HS-5 (cell line): Measurements from ENCODE around the gene KCNIP3.
"Not testable (repeated sequence)": the region's sequence is repeated elsewhere in the genome, so short reads cannot be mapped to it uniquely, and the experiment has no call there.

Source experiments
- DNase-seq: peaks from one replicate; pipeline ENCODE4 v3.0.0-alpha.2; 2012; ENCODE audit warnings: low read depth

KCNIP3 gene

DNA sequence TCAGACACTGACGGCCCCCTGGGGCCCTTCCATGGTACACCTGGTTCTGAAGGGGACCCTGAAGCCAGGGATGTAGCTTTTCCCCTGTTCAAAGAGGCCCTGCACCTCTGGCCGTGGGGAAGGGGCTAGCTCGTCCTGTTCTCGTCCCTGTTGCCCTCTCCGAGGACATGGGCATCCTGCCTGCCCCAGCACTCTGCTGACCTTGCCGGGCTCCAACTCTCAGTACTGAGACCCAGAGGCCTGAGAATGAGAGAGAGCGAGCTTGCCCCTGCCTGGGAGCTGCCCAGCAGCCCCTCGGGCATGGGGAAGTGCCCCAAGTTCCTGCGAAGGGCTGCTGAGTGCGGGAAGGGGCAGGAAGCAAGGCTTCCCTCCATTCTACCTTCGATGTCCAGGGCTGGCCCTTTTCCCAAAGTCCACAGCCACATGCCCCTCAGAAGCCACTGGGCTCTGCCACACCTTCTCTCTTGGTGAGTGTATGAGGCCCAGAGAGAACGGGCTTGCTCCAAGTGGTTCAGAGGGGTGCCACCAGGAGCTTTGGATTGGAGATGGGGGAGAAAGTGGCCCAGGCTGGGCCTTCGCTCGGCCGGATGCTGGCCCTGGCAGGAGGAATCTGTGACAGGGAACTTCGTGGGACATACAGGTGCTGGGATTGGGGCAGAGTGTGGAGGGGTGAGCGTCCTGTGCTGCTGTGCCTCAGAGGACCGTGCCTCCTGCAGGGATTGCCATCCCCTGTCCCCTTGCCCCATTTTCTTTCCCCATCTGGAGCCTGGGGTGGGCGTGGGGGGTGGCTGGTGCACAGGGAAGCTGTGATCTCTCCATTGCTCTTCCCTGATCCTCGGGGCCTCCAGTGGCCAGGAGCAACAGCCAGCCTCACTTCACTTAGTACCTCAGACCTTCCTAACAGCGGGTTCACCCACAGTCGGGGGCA is 50.8 kb downstream of the KCNIP3 start:
- DNase-seq = no peak

DNA sequence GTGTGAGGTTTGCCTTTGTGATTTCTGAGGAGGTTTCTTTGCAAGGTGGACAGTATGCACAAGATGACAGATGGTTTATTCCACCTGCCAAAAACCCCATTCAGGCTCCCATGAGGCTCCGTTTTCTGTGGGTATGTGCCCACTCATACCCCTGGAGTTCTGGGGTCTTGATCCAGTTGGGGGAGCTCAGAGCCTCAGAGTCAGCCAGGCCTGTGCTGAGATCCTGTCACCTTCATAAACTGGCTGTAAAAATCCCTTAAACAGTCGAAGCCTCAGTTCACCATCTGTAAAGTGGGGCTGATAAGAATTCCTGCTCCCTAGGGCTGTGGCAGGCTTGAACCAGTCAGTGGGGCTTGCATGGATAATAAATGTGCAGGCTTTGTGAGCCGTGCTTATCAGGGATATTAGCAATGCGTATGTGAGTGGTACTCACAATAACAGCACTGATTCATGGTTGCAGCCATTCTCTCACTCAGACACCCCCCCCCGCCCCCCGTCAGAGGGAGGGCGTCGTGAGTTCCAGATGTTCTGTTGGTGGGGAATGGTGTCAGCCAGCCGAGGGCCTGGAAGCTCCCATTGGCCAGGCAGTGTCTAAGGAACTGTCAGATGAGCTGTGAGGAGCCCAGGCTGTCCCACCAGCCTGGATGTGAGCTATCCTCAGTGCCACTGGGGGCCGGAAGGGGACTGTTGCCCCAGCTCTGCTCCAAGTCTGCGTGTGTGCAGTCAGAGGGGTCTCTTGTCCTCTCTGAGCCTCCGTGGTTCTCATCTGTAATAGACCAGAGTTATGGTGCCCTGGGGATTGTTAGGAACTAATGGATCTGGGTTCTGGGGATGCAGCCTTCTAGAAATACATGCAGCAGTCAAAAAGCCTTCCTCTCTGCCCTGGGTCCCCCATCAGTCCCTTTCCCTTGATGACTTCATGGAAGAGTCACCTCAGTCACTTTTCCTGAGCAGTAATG is 51.7 kb downstream of the KCNIP3 start:
- DNase-seq = no peak

DNA sequence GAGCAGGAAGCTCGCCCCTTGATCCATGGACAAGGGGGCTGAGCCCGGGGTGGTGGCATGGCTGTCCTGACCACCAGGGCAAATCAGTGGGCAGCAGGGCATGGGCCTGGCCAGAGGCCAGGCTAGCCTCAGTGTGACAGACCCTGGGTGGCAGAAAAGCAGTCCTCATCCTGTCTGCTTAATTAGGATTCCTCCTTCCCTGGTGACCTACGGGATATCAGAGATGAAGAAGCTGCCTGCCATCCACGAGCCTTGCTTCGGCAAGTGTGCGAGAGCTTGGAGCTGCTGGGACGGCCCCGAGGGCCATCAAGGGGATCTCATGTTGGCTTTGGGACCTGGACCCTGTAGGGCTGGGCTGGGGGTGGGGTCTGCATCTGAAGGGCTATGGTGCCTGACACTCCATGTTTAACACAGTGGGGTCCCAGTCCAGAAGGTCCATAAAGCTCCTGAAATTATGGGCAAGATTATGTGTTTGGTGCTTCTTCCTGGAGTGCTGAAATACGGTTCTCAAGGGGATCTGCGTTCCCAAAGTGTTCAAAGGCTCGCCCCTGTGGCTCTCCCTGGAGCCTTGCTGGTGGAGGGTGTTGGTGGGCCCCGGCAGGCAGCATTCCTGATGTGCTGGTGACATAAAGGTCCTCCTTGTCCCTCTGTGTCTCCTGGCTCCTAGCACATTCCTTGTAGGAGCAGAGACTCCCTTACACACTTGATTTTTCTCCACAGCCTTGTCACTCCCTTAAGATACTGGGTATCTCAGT is 52.6 kb downstream of the KCNIP3 start:
- no peak for DNase-seq

DNA sequence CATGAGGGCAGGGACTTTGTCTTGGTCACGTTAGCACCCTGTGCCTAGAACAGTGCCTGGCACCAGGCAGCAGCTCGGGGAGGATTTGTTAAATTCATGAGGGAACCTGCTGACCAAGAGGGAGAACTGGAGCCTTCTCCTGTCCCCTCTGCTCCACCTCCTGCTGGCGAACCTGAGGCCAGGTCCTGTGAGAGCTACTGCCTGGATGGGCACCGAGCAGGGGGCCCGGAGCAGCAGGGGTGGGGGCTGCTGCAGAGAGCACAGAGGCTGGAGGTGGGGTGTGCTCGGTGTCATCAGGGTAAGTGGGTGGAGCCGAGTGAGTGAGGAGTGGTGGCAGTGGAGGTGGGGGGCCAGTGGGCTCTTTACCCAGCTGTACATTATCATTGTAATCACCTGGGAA is 53.2 kb downstream of the KCNIP3 start:
- DNase-seq = no peak

DNA sequence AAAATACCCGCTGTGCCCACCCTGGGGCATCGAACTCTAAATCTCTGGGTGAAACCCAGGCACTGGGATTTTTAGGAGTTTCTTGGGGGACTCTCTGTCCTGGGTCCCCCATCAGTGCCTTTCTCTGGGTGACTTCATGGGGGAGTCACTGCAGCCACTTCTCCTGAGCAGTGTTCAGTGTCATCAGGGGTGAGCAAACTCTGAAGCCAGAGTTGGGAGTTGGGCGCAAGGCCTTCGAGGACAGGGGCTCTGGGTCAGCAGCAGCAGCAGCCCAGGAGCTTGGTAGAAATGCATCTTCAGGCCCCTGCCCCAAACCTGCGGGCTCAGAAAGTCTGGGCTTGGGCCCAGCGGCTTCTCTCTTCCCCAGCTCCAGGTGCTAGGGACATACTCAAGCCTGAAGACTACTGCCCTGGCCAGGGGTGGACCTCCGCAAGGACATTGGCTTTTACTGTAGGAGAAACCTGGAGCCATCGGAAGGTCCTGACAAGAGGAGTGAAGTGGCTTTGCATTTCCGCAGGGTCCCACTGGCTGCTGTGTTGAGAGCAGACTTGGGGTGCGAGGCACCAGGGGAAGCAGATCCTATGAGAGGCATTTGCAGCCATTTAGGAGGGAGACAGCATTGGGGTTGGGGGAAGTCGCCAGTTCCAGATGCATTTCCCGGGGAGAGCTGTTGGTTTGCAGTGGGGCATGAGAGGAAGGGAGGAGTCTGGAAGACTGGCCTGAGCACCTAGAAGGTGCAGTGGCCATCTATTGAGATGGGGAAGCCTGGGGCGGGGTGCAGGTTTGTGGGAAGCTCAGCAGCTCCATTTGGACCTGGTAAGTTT is 53.8 kb downstream of the KCNIP3 start:
- DNase-seq = no peak

DNA sequence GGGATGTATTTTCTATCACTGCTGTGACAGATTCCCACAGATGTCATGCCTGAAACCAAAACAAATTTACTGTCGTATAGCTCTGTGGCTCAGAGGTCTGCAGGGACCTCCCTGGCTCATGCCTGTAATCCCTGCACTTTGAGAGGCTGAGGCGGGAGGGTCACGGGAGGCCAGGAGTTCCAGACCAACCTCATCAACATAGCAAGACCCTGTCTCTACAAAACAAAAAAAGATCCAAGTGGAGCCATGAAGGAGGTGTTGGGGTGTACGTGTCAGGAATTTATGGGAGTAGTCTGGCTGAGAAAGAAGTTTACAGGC is 54.4 kb downstream of the KCNIP3 start:
- DNase-seq = no peak

DNA sequence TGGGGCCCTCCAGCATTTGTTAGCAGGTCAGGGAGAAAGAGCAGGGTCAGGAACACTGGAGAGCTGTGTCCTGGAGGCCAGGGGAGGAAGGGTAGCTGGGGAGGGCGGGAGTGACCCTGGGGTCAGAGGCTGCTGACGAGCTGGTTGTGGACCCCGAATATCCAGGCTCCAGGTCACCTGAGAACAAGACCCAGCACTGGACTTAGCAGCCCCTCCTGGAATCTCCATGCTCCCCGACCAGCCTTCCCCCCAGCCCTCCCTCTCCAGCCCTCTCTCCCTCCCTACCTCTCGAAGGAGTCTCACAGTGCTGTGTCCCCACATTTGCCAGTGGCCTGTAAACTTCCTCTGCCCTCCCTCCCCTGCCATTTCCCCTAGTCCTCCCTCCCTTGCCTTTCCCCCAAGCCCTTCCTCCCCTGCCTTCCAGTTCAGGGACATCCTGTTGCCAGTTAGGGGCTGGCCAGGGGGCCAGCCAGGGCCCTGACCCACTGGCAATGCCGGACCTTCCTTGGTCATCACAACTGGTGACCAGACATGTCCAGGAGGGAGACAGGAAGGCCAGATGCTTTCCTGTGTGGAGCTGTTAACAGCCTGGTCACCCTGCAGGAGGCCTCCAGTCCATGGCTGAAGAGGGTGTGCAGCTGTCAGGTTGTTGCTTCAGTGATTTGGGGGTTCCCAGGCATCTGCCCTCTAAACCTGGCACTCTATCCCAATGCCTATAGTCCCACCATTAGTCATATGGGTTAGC is 55.3 kb downstream of the KCNIP3 start:
- DNase-seq = no peak

DNA sequence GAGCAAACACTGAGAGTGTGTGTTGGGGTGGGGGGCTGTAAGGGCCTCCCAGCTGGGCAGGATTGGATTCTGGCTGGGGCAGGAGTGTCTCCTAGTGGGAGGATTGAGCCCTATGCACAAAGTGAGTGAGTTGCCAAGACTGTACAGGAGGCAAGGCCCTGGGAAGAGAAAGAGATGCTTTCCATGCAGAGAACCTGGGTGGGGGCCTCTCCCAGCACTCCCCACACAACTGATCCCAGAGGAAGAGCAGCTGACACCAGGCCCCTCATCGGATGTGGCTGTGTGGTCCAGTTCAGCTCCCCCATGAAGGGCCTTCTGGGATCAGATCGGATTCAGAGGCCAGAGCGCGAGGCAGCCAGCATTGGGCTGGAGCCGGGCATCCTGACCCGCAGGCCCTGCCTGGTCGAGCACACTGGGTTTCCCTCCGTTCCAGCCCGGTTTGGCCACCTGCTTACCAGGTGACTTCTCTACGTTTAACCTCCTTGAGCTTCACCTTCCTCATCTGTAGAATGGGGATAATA is 56.0 kb downstream of the KCNIP3 start:
- no peak for DNase-seq

DNA sequence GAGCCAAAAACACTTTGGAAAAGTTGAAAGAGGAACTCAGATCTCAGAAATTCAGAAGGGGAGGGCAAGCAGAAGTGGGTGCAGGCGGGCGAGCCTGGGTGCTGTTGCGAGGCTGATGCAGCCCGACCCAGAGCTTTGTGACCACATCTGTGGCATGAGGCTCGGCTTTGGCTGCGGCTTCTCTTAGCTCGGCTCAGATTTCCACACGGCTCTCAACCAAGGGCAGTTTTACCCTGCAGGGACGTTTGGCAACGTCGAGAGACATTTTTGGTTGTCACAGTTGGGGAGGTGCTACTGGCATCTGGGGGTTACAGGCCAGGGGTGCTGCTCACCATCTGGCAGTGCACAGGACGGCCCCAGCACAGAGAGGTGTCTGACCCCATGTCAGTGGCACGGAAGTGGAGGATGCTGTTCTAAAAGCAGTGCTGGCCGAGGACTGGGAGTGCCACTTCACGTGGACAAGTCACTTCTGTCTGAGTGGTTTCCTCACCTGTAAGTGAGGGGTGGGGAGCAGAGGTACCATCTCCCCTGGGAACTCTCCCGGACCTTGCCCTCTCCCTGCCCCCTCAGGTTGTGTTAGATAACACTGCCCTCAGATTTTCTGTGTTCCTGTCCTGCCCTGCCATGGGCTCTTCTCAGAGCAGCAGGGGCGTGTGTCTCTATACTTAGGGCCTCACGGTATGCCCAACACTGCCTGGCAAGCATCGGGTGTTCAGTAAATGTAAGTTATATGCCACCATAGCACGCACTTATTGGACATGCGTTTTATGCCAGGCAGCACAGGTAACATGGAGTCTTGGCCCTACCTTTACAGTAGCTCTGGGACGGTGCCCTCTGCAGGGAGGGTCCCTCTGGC is 56.7 kb downstream of the KCNIP3 start:
- DNase-seq = no peak

DNA sequence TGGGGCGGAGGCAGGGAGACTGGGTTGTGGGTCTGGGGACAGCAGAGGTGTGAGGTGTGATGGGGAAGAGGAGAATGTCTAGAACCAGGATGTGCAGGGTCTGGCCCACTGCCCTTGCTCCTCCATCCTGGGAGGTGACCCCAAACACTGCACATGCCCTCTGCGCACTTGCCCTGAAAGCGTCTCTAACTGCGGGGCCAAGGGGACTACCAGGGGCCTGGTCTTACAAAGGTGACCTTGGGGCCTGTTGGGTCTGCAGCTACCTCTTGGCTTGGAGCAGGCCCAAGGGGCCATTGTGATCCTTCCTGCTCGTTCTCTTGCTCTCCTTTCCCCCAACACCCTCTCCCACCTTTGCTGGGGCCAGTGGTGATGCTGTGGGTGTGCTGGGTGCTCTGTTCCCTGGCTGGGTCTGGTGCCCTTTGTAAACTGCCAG is 57.3 kb downstream of the KCNIP3 start:
- DNase-seq = no peak

DNA sequence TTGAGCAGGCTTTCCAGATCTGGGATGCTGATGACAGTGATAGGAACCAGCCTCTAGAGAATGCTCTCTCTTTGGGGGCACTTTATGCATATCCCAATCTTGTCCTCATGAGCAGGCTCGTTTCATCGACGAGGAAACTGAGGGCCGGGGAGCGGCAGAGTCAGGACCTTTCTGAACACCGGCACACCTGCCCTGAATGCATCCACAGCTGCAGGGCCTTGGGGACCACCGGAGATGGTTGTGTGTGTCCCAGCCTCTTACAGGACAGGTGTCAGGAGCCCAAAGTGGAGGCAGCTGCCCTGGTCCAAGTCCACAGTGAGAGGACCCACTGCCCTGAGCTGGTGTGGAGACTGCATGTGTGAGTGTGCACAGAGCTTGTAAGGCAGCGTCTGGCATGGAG is 57.8 kb downstream of the KCNIP3 start:
- DNase-seq = no peak

DNA sequence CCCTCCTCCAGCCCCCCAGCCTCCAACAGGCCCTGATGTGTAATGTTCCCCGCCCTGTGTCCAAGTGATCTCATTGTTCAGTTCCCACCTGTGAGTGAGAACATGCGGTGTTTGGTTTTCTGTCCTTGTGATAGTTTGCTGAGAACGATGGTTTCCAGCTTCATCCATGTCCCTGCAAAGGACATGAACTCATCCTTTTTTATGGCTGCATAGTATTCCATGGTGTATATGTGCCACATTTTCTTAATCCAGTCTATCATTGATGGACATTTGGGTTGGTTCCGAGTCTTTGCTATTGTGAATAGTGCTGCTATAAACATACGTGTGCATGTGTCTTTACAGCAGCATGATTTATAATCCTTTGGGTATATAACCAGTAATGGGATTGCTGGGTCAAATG is 58.3 kb downstream of the KCNIP3 start:
- DNase-seq = not testable (repeated sequence)

DNA sequence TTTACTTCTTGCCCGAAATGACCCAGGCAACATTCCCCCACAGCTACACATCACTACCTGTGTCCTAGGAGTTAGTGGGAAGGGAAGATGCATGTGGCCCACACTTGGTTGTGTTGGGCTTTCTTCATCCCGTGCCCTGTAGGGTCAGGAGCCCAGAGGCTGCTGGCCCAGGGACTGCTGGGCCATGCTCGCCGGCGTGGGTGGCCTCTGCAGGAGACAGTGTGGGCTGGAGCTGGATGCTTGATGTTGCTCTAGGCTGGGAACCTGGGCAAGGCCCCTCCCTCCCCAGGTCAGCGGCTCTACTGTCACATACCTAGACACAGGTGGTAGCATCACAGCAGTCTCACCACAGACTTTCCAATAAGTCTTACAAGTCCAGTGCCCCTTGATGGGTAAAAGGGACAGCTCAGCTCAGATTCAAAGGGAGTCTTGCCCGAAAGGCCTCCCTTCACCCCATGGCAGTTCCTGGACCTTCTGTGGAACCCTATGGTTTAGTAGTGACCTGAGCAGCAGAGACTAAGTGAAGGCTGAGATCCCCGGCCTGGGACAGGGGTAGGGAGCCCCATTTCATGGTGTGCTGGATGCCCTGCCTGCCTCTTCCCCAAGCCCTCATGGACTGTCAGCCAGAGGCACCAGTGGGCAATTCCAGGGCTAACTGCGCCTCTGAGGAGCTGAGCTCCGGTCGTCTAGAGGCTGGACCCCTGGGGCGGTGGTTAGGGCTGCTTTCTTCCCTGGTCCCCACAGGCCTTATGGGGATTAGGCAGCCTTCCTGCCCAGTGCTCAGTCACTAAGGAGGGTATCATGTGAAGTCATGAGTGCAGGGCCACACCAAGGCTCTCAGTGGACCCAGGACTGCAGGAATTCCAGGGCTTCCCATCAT is 59.9 kb downstream of the KCNIP3 start:
- no peak for DNase-seq

DNA sequence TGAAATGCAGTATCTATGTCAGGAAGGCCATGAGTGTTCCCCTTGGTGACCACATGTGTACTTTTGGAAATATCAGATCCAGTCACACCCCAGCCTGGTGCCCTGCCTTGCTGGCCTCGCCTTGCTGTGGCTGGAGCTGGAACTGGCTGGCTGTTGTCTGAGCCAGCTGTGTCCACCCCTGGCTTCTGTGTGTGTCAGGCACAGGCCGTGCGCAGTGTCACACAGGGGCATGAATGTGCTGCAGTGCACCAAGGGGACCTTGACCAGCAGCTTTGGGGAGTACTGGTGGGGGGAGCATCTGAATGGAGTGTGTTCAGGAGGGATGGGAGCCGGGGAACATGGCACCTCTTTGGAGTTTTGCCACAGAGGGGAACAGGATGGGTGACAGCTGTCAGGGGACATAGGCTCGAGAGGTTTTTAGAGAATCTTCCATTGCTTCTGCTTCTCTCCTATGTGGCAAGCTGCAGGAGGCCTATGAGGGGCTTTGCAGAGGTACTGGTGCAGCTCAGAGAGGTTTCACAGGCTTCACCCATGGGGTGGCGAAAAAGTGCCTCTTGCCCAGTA is 60.7 kb downstream of the KCNIP3 start:
- no peak for DNase-seq

DNA sequence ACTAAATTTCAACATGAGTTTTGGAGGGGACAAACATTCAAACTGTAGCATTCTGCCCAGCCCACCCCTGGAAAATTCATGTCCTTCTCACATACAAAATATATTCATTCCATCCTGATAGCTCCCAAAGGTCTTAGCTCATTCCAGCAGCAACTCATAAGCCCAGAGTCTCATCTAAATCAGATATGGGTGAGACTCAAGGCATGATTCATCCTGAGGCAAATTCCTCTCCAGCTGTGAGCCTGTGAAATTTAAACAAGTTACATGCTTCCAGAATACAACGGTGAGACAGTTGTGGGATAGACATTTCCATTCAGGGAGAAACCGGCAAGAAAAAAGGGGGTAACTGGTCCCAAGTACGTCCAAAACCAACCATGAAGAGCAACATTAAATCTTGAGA is 61.9 kb downstream of the KCNIP3 start:
- peak; percentile 42 for DNase-seq

DNA sequence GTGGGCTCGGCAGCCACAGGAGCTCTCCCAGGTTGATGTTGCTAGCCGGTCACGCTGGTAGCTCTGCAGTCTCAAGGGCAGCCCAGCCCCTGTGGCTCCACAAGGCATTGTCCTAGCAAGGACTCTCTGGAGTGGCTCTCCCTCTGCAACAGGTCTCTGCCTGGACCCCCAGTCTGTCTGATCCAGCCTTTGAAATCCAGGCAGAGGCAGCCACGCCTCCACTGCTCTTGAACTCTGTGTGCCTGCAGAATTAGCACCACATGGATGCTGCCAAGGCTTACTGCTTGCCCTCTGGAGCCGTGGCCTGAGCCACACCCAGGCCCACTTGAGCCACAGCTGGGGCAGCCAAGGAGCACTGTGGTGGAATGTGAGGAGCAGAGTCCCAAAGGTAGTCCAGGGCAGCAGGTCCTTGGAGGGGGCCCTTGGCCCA is 62.4 kb downstream of the KCNIP3 start:
- no peak for DNase-seq

DNA sequence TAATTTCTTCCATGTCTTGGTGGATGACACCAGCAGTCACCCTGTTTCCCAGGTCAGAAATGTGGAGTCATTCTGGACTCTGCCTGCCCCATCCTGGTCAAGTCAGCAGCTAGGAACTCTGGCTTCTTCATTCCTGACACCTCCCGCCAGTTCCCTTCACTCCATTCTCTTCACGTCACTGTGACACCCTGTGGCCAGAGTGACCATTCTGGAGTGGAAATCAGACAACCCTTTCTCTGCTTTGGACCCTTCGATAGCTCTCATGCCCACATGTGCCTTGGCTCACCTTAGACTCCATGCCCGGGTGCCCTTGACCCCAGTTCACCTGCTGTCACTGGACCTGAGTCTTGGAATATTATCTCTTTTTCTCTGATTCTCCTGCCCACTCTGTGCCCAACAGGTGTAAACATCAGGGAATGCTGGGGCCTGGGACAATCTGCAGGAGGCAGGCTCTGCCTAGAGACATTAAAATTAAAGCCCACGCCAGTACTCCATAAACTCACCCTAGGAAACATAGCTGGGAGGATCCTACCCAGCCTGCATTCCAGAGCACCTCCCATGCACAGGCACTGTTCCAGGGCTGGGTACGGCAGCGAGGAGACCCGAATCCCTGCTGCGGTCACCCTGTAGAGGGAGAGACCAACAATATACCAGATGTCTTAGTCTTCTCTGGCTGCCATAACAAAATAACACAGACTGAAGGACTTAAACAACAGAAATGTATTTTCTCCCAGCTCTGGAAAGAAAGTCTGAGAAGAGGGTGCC is 64.3 kb downstream of the KCNIP3 start:
- DNase-seq = no peak
